OCI-M2 (cell line): ENCODE results near the gene LILRA5.
"Not testable (repeated sequence)": the region's sequence is repeated elsewhere in the genome, so short reads cannot be mapped to it uniquely, and the experiment has no call there.

ENCODE experiments used
- DNase-seq: peaks from one replicate; lab custom pipeline; 2025; ENCODE audit not compliant: unreplicated experiment; lab: John Stamatoyannopoulos, UW

The LILRA5 gene

DNA sequence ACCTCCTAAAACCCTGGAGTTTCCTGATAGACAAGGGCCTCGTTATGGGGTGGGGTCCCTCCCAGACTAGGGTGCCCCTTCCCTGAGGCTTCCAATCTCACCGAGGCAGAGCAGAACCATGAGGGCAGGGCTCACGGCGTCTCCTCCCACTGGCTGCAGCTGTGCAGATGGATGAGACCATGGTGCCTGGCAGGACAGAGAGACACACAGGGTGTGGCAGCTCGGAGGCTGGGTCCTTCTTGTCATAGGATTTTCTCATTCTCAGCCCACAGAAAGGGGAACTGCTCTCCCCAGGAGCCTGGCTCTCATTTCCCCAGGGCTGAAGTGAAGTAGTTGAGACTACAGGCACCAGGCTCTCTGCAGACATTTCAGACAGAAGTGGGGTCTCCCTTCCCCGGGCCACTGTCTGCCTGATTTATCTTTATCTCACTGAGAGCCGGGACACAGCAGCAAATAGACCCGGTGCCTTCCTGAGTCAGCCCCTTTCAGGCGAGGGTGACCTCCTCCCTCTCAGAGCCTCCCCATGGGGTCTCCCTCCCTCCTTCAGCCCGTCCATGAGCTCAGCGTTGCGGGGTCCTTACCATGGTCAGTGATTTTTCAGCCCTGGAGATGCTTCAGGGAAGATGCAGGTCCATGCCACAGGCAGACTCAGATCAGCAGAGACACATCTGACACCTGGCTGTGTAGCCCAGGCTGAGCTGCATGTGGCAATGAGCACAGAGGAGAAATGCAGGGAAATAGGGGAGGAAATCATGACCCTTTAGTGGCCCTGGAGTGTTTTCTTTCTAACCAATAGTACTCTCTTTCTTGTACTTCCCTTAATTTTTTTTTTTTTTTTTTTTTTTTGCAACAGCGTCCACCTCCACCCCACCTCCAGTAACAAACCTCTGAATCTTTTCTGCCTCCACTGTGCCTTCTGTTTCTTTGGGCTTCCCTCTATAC is at the start of gene LILRA5:
Gene LILRA5 (minus strand): TSS at position 731 of the 942 bp plus-strand sequence. CDS start 147 bp downstream, at position 584.
- DNase-seq, result no peak

DNA sequence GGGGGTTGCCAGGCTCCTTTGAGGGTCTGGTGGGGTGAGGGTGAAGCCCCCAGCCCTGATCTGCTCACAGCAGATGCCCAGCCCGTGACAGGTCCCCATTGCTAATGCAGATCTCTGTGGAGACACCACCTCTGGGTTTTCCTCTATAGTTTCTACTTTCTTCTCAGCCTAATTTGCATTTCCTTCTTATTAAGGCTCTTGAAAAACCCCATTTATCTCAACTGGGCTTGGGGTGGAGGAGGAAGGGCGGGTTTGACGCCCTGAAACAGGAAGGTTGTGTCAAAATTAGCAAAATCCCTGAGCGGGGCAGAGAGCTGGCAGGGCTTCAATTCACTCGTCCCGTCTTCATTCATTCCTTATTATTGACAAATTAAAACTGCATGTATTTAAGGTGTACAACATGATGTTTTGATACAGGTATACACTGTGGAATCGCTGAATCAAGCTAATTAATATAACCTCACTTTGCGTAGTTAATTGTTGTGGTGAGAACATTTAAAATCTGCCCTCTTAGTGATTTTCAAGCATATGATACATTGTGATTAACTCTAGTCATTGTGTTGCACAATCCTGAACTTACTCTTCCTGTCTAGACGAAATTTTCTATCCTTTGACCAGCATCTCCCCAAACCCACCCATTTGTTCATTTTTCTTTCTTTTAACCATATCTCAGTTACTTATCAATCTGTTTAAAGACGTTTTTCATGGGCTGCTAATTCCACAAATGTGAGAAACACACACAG is 48.9 kb upstream of the LILRA5 start:
- DNase-seq, result not testable (repeated sequence)

DNA sequence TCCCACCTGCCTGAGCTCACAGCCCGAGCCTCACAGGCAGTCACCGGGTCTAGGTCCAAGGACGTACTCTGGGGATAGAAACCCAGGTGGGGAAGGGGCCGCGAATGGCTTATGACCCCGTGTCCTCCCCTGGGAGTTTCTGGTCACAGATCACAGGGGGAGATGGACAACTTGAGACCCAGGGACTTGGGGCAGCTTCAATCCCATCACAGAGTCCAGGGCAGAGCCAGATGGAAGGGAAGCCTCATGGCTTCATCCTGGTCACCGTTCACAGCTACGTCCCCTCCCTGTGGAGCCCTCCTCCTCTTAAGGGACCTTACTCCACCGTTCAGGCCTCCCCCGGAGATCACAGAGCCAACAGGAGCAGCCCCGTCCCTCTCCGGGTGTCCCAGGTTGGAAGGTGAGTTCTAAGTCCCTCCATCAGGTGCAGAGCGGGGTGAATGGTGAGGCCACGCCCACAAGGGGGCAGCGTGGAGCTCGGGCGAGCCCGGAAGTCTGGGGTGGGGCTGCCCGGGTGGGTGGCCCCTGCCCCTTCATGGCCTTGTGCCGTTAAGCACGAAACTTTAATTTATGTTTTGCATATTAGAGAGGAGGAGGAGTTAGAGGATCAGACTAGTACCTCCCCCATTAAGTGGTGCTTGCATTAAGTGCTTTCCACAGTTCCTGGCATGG is 46.3 kb upstream of the LILRA5 start:
- DNase-seq, result not testable (repeated sequence)

DNA sequence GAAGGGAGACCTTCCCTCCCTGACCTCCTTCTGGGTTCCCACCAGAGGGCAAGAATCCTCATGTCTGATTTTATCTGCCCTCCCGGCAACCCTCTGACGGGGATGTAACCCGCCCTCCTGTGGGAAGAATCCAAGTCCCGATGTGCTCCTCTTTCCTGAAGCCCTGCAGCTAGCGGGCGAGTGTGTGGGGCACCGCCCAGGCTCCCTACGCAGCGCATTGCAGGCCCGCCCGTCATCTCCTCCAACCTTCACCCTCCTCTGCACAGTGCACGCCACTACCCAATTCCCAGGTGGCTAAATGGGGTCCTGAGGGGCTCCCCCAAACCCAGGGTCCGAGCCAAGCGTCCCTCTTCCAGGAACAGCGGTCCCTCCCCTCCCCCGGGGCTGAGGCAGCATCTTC is 44.4 kb upstream of the LILRA5 start:
- DNase-seq, result no peak

DNA sequence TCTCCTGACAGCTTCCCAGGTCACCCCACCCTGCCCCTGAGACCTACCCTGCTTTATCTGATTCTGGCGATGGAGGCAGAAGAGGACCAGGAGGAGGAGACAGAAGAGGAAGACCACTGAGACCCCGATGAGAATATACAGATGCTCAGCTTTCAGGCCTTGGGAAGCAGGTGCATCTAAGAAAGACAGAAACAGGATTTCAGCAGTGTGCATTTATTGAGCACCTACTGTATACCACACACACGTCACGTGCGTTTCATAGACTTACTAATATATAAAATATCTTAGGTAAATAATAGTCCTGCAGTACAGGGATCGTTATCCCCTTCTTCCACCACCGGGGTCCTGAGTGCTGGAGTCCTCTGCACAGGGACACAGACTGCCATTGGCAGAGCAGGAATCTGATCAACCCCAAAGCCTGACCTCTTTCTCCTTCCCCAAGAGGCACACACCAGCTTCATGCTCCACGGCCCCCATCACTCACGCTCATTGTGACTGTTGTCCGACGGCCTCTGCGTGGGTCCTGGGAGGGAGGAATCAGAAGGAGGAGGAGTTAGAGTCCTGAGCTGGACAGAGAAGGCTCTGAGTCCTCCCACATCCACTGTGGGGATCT is 43.6 kb upstream of the LILRA5 start:
- DNase-seq, result no peak

DNA sequence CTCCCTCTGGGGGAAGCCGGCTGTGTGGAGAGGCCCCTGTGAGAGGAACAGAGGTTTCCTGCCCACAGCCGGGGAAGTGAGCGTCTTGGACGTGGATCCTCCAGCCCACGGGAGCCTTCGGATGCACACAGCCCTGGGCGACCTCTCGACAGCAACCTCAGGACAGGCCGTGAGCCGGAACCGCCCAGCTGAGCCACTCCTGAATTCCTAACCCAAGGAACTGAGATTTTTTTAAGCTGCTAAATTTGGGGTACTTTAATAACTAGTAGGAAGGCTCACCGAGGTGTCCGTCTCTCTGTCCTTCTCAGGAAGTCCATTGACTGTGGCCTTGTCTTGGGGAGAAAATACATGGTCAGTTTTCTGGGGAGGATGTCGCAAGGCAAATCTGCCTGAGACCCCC is 42.7 kb upstream of the LILRA5 start:
- DNase-seq, result no peak

DNA sequence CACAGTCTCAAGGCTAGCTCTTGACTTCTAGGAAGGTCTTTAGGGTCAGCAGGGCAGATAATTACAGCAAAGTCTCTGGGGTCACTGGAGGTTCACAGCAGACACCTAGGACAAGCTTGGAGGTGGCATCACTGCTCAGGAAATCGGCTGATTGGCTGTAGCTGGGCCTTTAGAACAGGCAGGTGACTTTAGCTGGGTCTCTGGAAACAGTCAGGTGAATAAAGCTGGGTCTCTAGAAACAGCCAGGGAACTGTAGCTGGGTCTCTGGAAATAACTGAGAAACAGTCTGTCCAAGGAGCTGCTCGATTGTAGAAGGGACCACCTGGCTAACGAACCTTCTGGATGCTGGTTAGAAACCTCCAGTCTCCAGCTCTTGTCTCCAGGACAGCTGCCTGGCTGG is 41.8 kb upstream of the LILRA5 start:
- DNase-seq, result no peak

DNA sequence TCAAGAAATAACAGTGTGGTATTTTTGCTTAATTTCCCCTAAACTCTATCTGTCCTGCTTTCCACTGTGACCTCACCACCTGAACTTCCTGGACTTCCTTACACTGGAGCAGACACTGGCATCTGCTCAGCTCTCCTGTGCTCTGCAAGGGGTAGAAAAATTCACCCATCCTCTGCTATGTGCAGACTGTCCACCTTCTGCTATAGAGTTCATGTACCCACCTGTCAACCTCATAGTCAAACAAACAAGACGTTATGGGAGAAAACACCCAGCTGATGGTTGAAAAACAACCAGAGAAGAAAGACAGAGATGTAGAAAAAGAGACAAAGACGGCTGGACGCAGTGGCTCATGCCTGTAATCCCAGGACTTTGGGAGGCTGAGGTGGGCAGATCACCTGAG is 39.6 kb upstream of the LILRA5 start:
- DNase-seq, result no peak

DNA sequence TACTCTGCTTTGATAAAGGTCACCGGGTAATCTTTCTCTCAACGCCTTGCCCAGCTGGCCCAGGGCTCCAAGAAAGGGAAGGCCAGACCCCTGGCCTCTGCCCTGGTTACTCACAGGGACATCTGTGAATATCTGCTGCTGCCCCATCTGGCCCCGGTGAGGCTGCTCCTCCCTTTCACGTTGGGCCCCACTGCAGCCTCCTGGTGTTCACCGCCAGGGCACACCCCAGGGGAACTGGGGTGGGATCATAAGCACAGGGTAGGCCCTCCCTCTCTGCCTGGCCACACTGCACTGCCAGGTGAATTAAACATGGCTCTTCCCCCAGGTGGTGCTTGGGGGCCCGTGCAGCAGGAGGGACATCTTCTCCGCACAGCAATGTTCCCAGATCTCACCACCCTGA is 39.1 kb upstream of the LILRA5 start:
- no peak for DNase-seq

DNA sequence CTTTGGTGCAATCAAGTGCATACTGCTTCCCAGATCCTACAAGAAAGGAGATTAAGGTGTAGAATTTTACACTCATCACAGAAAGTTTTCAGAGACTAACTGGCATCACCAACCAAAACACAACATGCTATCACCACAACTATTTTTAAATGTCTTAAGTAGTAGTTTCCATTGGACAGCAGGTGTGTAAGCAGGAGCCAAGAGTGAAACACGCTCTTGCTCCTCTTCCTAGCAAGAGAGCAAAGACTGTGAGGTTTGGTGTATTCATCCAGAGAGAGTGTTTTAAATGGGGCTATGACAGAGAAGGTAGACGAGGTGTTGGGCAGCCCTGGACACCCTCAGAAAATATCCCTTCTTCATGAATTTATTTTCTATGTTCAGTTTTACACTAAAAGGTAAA is 38.5 kb upstream of the LILRA5 start:
- DNase-seq, result no peak

DNA sequence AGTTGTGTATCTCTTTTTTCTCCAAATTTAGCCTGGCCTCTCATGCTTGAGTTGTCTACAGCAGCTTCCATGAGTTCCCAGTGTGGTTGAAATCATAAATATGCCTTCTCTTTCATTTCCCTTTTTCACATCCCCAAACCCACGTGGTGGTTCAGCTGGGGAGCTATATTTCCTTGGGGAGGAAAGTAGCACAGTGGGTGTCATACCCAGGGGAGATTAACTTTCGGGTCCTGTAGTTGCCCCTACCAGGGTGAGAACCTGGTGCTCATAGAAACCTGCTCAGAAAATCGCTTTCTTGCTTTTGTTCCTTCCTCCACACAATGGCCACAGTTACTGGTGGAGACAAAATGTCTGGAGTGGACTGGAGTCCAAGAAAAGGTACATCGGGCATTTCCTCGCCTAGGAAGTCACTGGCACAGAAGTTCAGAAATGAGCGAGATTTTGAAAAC is 33.0 kb upstream of the LILRA5 start:
- DNase-seq, result no peak

DNA sequence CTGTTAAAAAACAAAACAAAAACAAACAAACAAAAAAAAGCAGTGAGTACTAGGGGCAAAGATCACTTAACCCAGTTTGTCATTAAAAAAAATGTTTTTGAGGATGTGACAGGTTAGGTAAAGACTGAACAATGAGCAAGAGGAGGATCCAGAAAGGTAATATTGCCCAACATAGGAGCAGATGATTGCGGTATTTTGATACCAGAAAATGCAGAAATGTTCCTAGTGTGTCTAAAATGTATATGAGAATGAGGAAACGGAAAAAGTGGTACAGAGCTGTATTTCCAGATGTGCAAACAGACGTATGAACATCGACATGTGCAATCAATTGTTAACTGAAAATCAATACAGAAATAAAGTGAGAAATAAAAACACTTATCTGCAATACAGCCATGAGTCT is 30.9 kb upstream of the LILRA5 start:
- no peak for DNase-seq

DNA sequence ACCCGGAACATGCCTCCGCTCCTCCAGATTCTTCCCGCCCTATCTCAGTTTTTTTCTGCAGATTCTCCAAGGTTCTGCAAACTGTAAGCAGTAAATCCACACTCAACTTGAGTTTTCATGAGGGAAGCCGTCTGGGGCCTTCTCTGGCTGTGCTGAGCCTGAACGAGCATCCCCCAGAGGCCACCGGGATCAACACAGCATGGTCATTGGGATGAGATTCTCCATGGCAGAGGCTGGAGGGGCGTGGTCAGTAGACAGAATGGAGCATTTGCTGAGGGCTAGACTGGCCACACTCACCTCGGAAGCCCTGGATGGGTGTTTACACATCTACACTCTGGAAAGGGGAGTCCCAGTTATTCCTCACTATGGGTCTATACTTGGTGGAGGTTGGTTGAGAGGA is 28.3 kb upstream of the LILRA5 start:
- DNase-seq, result no peak

DNA sequence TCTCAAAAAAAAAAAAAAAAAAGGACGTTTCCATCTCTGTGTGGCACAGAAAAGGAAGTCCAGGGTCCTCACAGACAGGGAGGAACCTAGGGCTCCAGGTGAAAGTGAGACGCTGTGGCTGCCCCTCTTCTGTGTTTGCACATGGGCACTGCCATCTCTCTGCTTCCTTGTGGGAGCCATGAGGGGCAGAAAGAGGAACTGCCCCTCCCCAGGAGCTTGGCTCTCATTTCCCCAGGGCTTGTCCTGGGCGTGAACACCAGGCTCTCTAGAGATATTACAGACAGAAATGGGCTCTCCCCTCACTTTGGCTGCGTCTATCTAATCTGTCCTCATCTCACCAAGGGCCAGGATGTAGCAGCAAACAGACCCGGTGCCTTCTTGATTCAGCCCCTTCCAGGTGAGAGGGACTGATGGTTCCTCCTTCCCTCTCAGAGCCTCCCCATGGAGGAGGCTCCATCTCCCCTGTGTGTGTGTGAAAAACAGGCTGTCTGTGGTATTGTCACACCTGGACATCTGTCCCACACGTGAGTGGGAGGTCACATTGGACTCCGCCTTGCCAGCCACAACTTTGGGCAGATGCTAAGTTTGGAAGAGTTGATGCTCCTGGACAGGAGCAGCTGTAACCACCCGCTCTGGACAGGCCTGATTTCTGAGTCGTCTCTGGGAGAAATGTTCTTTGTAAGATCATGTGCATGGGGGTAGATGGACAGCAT is 26.8 kb upstream of the LILRA5 start:
- DNase-seq, result no peak

DNA sequence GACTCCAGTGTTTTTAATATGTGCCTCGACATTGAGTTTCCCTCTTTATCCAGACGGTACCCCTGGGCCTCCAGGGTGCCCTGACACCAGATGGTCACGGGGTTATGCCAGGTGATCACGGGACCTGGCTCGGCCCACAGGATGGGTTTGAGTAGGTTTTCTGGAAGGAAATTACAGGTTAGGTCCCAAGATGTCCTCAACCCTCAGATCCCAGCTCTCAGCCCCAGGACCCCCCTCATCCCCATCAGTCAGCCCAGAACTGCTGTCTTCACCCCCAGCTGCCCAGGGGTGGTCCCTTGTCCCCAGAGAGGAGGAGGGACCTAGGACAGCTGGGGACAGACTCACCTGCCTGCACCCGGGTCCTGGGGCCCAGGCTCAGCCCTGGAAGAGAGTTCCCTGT is 25.6 kb upstream of the LILRA5 start:
- DNase-seq, result no peak

DNA sequence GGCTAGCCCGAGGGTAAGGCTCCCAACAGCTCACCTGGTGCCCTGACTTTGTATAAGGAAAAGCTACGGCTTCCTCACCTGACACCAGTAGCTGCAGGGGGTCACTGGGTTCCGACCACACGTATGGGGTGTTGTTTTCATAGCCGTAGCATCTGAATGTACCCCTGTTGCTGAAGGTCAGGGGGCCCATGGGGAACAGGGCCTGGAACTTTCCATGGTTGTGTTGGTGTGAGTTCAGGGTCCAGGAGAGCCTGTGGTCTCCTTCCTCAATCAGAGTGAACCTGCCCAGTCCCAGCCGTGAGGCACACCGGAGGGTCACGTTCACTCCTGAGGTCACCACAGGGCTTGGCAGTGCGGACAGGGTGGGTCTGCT is 24.9 kb upstream of the LILRA5 start:
- no peak for DNase-seq

DNA sequence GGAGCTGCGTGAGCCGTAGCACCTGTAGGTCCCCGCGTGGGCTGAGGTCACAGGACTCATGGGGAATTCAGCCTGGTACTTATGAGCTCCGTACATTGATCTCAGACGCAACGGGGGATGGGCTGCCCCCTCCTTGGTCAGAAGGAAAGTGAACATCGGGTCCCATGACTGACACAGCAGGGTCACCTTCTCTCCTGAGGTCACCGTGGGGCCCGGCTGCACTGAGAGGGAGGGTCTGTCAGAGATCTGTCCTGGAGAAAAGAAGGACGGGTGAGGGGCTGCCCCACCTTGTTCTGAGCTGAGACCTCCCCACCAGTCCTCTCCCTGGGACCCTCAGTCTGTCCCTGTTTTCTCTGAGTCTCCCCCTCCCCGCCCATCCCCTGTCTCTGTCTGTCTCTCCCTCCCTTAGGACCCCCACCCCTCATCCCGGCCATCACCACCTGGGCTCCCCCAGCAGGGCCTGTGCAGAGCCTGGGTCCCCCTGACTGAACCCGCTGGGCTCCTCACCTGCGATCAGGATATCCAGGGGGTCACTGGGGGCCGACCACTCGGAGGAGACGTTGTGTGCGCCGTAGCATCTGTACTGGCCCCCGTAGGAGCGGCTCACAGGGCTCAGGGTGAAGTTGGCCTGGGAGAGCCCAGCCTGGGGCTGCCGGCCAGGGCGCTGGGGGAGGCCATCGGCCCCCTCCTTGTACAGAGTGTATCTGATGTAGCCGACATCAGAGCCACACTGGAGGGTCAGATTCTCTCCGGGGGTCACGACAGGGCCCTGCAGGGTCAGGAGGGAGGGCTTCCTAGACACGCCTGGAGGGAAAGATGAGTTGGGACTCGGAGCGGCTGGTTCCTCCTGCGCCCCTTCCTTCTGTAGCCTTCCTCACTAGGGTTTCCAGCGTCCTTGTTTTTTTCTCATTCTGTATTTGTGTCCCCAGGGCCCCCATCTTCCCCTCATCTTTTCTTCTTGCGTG is 24.2 kb upstream of the LILRA5 start:
- DNase-seq, result no peak

DNA sequence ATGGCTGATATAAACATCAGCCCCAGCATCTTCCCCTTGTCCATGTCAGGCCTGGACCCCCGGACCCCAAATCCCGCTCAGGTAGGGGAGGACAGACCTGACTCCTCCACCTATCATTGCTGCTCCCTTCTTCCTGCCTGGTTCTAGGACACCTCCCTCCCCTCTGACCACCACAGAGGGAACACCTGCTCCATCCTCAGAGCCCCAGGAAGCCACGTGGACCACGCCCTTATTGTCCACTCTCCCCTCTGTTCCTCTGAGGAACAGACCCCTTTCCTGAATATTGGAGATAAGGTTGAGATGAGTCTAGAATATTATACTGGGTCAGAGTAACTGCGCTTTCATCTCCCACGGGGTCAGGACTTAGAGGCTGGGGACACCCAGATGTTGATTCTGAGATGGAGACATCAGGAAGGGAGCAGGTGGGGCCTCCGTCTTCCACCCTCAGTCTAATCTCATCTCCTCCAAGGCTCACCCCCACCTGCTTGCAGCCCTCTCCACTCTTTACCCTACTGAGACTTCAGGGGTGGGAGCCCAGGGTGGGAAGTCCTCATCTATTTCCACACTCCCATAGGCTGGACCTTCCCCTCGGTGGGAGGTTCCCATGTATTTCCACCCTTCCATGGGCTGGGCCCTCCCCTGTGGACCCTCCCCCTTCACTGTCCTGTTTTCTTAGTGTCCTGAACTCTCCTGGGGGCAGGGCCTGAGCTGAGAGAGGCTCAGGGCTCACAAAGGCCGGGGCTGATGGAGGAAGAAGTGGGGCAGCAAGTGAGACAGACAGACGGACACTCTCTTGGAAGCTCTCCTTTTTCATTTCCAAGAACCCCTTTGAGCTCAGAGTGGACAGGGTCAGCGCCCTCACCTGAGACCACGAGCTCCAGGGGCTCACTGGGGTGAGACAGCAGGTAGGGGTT is 23.3 kb upstream of the LILRA5 start:
- DNase-seq, result no peak
